Smooth muscle cell (in vitro differentiated cells): ENCODE measurements around the gene NAV2. TPM values are rescaled to one million over a fixed set of nuclear protein-coding genes. Genes with fewer than 3 reads are reported as not detected.

Experiments
- DNase-seq: peaks from one replicate; lab custom pipeline; 2025; ENCODE audit not compliant: unreplicated experiment; lab: John Stamatoyannopoulos, UW
- H2AFZ ChIP-seq: fragments of 200-600 bp; sonication (generic); 2 replicates; pipeline ENCODE4 v1.6.0; 2016; ENCODE audit warnings: antibody characterized with exemption, low read depth, mild to moderate bottlenecking
- H3F3A ChIP-seq: fragments of 200-600 bp; sonication (generic); 2 replicates; pipeline ENCODE4 v1.6.0; 2017; ENCODE audit warnings: antibody characterized with exemption, low read depth
- H3K27ac ChIP-seq: fragments of 200-600 bp; sonication (generic); 2 replicates; pipeline ENCODE4 v1.5.1; 2016; ENCODE audit warnings: low read depth, mild to moderate bottlenecking
- H3K27me3 ChIP-seq: fragments of 200-600 bp; sonication (generic); 2 replicates; pipeline ENCODE4 v1.6.1; 2016; ENCODE audit warnings: low read depth, mild to moderate bottlenecking
- H3K36me3 ChIP-seq: fragments of 200-600 bp; sonication (generic); 2 replicates; pipeline ENCODE4 v1.5.1; 2016; ENCODE audit warnings: low read depth
- H3K4me1 ChIP-seq: fragments of 200-600 bp; sonication (generic); 2 replicates; pipeline ENCODE4 v1.5.1; 2016; ENCODE audit warnings: low read depth
- H3K4me2 ChIP-seq: fragments of 200-600 bp; sonication (generic); 2 replicates; pipeline ENCODE4 v1.6.0; 2016; ENCODE audit warnings: mild to moderate bottlenecking
- H3K4me3 ChIP-seq: fragments of 200-600 bp; sonication (generic); 2 replicates; pipeline ENCODE4 v1.5.1; 2016; ENCODE audit warnings: mild to moderate bottlenecking
- H3K79me2 ChIP-seq: fragments of 200-600 bp; sonication (generic); 2 replicates; pipeline ENCODE4 v1.6.0; 2016; ENCODE audit warnings: low read depth, mild to moderate bottlenecking
- H3K9ac ChIP-seq: fragments of 200-600 bp; sonication (generic); 2 replicates; pipeline ENCODE4 v1.6.0; 2016; ENCODE audit warnings: low read depth
- H3K9me3 ChIP-seq: fragments of 200-600 bp; sonication (generic); replicated peaks from 2 replicates; pipeline ENCODE4 v1.5.1; 2016; ENCODE audit warnings: low read depth
- H4K20me1 ChIP-seq: fragments of 200-600 bp; sonication (generic); 2 replicates; pipeline ENCODE4 v1.6.0; 2016; ENCODE audit warnings: low read depth
- CTCF ChIP-seq: fragments of 200-600 bp; sonication (generic); IDR thresholded peaks from 2 replicates; pipeline ENCODE4 v1.5.1; 2017; ENCODE audit warnings: borderline replicate concordance, mild to moderate bottlenecking, antibody characterized with exemption; ENCODE audit not compliant: insufficient read depth, poor library complexity, severe bottlenecking
- WGBS: methylation state at CpG from one replicate; pipeline ENCODE4 v1.1.7; 2016; ENCODE audit warnings: low lambda C conversion rate; 5-methylcytosine and 5-hydroxymethylcytosine counted together
- polyA plus RNA-seq: library from polyadenylated mRNA; unstranded; fragments of >200 nt; fragmentation: Nextera tagmentation; extraction: Ambion mirVana; gene quantifications from 2 replicates; pipeline ENCODE4 v1.2.1, GENCODE V29; 2016
- total RNA-seq: library from RNA; depleted of rRNA; stranded (reverse); fragments of >200 nt; gene quantifications from 2 replicates; pipeline ENCODE4 v1.2.3, GENCODE V29; 2014

The NAV2 gene
- total and polyA plus RNA-seq, 2 experiments from 2014 or later = 14.1 to 67.5 TPM

DNA sequence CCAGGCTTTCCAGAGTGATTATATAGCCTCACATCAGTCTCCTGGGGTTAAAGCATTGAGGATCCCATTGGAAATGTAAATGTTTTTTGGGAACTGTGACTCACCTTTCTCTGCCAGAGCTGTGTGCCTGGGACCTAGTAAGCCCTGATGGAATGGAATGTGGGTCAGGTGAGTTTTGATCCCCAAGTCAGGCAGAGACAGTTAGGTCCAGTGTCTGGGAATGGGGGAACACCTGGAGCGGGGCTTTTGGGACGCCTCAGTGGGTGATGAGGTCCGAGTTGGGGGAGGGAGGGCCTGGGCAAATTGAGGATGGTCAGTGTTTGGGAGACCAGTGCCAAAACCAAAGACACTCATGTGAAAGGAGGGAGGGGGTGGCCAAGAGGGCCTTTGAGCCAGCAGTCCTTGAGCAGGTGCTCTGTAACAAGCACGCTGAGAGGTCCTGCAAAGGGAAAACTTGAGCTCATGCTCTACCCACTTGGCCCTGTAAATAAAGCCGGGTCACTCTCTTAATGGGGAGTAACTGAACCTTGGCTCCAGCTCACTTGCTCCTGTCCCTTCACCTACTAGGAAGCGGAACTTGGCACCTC, 104.7 kb downstream of the NAV2 start:
- WGBS = 66% methylated on average over 6 of the region's 6 CpGs
- Histone ChIP-seq H3K79me2 (peaks cover 17% of the 10 kb centered on the region), H2AFZ (no peak overlapping the region), H3K36me3 (no peaks in the 10 kb centered on the region), H3K9me3 (no peaks in the 10 kb centered on the region), H3K27me3 (no peaks in the 10 kb centered on the region), H3K27ac (no peak overlapping the region), H3K4me3 (no peak overlapping the region), H3K4me1 (peaks cover 15% of the 10 kb centered on the region), H3K9ac (no peak overlapping the region), H4K20me1 (no peaks in the 10 kb centered on the region), H3K4me2 (no peak overlapping the region), H3F3A (no peaks in the 10 kb centered on the region)
- TF ChIP-seq CTCF = no peak
- no peak for DNase-seq

DNA sequence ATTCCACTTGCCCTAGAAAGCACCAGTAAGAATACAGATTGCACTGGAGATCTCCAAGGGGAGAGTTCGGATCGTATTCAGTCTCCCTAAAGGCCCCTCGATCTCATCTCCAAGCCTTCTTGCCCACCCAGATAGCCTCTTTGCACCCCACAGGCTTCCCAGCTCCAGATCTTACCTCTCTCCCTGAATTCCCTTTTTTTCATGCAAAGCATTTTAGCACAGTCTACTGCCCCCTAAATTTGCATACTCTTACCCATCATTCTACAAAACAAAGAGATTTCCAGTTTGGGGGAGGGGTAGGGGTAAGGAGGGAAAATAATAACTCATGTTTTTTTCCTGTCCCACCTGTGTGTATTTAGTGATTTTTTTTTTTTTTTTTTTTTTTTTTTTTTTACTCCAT, 105.2 kb downstream of the NAV2 start:
- peaks cover 15% of the 10 kb centered on the region for H3K4me1 ChIP-seq
- WGBS = 54% methylated on average over 3 of the region's 3 CpGs
- H3K27ac ChIP-seq = no peak overlapping the region
- H2AFZ ChIP-seq = no peak overlapping the region
- H4K20me1 ChIP-seq = no peaks in the 10 kb centered on the region
- H3K36me3 ChIP-seq = no peaks in the 10 kb centered on the region
- H3K79me2 ChIP-seq = peaks cover 15% of the 10 kb centered on the region
- TF ChIP-seq CTCF = no peak
- H3K9me3 ChIP-seq = no peaks in the 10 kb centered on the region
- no peaks in the 10 kb centered on the region for H3K27me3 ChIP-seq
- H3K9ac ChIP-seq = no peak overlapping the region
- no peak for DNase-seq
- H3K4me2 ChIP-seq = no peak overlapping the region
- H3F3A ChIP-seq = no peaks in the 10 kb centered on the region
- no peak overlapping the region for H3K4me3 ChIP-seq

DNA sequence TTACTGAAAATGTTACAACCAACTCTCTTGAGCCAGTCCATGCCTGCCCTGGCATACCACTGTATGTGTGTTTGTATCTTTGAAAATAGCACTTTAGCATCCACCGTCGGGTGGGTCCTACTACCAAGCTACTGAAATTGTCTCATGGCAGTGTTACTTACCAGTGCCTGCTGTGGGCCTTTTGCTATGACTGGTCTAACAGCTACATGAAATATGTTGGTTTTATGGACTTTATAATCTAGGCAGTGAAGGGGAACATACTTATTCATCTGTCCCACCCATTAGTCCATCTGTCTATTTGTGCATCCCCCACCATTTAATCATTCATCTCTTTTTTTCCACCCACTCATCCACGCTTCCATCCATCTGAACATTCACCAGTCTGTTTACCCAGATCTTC, 106.0 kb downstream of the NAV2 start:
- DNase-seq = no peak

More for the DNA sequence above, 106.0 kb downstream of the NAV2 start:
- 86% methylated on average over 3 of the region's 3 CpGs for WGBS
- H3F3A ChIP-seq = no peaks in the 10 kb centered on the region
- H3K9me3 ChIP-seq = no peaks in the 10 kb centered on the region
- no peak overlapping the region for H3K9ac ChIP-seq
- no peak overlapping the region for H3K4me2 ChIP-seq
- H3K36me3 ChIP-seq = no peaks in the 10 kb centered on the region
- no peak overlapping the region for H3K4me3 ChIP-seq
- TF ChIP-seq CTCF = no peak
- H3K79me2 ChIP-seq = peaks cover 10% of the 10 kb centered on the region
- H3K4me1 ChIP-seq = peaks cover 15% of the 10 kb centered on the region
- H2AFZ ChIP-seq = no peak overlapping the region
- no peak overlapping the region for H3K27ac ChIP-seq
- H4K20me1 ChIP-seq = no peaks in the 10 kb centered on the region
- no peaks in the 10 kb centered on the region for H3K27me3 ChIP-seq
